Activated CD4-positive, alpha-beta T cell treated with anti-CD3 and anti-CD28 coated beads, Interleukin-2, amount 50 U/mL, for 24 hours (primary cell): ENCODE measurements around the gene EMX1.
"Not testable (repeated sequence)": the region's sequence is repeated elsewhere in the genome, so short reads cannot be mapped to it uniquely, and the experiment has no call there.

Experiments
- DNase-seq, 2 donors: peaks; one replicate each; pipeline ENCODE4 v3.0.0-alpha.2; 2020; ENCODE audit warnings: low read depth in 1 of 2, low spot score in 1 of 2

EMX1 gene

DNA sequence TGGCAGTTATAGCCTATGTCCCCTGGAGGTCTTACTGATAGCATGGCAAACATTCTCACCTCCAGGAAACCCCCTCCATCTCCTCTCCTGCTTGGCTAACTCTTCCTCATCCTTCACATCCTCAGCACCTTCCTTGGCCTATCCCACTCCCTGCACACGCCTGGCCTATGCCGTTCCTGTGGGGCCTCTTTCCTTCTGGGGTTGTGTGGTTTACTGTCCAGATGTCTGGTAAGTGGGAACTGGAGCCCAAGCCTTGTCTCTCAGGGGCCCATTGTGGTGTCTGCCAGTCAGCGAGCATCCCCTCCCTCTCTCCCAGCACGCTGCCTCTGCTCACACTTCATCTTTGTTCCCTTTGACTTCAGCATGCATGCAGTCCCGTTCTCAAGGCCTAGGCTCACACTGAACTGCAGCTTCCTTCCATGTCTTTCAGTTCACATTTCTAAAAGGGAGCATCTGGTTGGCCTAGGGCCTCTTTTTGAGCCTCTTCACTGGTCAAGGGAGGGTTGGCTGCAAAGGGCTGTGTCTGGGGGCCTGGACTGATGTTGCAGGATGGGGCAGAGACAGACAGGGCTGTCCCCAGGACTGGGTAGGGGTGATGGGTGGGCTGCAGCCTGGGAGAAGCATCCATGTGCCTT is 17.0 kb upstream of the EMX1 start:
- no peak for DNase-seq

DNA sequence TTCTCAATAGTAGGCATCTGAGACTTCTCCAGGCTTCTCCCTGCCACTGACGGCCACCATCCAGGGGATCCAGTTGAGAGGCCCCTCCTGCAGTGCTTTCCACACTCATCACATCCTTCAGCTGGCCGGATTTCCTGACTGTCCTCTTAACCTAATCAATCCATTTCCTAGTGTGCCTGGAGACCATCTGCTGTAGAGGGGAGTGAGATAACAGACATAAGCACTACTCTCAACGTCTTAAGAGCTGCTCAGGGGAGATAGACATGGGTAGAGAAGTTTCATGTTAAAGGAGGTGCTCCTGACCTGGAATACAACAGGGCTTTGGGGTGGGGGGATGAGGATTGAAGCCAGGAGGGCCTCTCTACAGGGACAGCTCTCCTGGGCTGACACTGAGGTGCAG is 15.9 kb upstream of the EMX1 start:
- DNase-seq: no peak

DNA sequence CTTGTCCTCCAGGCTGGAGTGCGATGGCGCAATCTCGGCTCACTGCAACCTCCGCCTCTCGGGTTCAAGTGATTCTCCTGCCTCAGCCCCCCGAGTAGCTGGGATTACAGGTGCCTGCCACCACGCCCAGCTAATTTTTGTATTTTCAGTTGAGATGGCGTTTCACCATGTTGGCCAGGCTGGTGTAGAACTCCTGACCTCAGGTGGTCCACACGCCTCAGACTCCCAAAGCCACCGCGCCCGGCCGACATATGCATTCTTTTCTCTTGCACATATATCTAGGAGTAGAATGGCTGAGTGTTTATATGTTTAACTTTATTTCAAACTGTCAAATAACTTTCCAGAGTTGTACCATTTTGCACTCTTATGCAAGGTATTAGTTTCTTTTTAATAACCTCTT is 9.9 kb upstream of the EMX1 start:
- not testable (repeated sequence) for DNase-seq

DNA sequence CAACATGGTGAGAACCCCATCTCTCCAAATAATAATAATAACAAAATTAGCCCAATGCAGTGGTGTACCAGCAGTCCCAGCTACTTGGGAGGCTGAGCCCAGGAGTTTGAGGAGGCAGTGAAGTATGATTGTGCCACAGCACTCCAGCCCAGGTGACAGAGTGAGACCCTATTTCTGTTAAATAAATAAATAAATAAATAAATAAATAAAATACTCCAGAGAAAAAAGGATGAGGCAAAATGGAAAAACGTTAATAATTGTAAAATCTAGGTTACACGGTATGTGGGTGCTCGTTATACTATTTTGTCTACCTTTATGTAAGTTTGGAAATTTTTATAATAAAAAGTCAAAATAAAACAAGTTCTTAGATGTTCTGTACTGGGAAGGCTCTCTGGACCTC is 8.6 kb upstream of the EMX1 start:
- no peak for DNase-seq

DNA sequence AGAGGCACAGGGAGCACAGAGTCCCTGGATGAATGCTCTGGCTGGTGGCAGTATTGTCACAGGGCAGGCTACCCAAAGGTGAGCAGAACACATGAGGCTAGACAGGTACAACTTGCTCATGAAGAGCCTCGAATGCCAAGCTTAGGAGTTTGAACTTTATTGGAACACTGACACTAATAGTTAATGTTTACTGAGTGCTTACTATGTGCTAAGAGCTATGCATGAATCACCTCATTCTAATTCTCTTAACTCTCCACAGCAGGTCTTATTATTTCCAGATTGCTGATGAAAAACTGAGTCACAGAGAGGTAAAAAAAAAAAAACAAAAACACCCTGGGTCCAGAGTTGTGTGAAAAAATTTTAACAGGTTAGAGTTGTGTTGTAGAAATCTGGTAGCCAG is 6.1 kb upstream of the EMX1 start:
- no peak for DNase-seq

DNA sequence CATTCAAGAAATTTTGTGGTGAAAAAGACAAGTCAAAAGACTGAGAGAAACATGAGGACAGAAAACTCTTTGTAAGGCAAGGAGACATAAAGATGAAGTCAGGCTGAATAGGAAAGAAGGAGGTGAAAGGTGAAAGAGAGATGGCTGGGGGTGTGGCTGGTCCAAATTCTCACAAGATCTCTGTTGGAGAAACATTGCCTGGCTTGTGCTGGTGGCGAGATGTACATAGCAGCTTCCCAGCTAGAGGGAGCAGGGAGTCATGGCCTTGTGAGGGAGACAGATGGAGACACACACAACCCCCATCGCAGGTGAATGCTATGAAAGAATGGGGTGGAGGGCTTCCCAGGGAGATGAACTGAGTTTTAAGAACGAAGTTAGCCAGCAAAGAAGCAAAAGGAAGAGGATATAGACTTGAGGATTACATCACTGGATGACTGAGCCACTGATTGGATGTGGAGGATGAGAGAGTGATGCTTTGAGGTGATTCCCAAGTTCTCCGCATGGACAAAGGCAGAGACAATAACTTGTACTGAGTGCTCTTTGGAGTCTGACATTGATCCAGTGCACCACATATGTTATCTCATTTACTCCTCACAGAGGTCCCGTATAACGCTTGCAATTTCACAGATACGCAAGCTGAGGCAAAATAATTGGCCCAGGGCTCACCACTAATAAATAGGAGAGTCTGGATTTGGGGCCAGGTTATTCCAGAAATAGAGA is 3.7 kb upstream of the EMX1 start:
- DNase-seq: no peak

DNA sequence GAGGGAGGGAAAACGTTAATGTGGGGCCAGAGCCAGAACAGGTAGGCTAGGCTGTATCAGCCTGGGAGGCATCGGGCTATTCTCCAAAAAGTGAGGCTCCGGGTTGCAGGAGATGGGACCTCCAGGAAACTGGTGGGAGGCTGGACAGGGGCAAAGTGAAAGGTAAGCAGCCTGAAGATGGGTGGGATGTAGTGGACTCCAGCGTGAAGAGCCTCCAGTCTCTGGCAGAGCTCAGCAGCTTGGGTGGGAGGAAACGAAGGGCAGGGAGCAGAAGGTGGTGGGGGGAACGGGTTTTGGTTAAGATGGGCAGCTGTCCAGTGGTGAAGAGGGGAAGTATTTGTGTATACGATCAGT is 3.1 kb upstream of the EMX1 start:
- no peak for DNase-seq

DNA sequence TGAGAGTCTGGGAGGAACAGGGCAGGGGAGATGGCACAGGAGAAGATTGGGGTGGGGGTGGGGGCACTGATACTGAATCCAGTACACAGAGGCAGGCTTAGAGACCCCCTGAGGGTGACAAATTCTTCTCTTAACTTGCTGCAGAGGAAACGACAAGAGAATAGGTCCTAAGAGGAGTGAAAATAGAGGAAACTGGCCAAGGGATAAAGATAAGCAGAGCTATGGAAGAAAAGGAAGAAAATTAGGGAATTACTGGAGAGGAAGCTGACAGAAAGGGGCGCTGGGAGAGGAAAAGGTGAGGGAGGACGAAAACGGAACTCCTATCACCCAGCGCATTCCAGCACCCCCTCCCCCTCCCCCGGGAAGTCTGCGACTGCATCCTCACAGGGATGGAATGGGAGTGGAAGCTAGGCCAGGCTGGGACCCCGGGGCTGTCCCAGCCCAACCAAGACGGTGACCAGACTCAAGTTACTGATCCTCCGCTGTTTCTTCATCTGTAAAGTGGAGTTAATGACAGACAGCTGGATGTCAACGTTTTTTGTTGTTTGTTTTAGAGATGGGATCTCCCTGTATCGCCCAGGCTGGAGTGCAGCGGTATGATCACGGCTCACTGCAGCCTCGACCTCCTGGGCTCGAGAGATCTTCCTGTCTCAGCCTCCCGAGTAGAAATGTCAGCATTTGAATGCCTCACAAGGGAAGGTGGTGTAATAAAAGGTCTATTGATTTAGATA is 2.6 kb upstream of the EMX1 start:
- no peak for DNase-seq

DNA sequence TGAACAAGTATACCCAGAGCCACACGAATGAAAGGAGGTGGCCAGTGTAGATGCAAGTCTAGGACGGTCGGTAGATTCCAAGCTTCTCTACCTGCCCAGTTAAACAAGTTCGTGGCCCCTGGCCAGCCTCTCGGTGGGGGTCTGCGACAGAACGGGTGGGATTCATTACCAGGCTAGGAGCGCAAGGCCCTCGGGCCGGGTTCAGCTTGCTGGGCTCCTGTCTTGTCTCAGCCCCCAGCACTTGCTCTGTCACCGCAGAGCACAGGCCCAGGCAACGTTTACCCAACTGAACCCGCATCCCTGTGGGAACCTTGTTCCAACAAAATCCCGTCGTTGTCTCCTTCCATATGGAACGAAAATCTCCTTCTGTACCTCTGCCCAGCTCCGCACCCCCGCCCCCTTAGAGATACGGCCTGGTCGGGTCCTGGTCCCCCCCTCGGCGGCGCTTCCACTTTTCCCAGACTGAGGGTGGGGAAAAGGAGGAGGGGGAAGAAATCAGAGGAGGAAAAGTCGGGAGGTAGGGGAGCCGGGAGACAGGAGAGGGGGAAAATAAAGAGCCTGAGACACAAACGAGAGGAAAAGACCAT is 1.9 kb upstream of the EMX1 start:
- DNase-seq: no peak

DNA sequence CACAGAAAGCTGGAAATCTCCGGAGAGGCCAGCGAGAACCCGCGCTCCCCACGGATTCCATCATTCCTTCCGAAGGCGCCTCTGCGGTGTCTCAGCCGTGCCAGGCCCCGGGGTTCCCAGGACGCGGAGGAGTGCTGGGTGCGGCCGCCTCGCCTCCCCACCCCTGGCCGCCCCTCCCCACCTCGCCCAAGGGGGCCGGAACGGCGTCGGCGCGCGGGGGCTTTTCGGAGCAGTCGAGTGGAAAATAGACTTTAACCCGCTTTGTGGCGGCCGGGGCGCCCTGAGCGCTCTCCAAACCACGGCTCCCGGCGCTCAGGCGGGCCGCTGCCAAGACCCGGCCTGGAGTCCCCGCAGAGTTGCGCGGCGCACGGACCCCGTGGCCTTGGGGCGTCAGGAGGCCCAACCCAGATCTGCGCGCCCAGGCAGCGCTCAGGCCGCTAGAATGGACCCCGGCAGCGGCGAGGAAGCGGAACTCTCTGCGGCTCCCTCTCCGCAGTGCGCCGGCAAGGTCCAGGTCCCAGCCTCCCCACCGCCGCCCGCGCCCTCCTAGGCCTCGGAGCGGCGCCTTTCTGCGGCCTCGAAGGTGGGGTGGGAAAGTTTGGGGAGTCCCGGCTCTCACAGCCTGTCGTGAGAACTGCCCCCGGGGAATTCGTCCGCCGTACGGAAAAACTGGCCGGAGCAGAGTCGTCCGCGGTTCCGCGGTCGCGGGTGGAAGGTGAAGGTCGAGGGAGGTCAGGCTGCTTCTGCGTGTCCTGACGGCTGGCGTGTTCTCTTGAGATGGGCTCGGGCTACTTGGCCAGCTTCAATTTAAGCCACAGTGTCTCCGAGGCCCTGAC is 1.2 kb upstream of the EMX1 start:
- DNase-seq: no peak

DNA sequence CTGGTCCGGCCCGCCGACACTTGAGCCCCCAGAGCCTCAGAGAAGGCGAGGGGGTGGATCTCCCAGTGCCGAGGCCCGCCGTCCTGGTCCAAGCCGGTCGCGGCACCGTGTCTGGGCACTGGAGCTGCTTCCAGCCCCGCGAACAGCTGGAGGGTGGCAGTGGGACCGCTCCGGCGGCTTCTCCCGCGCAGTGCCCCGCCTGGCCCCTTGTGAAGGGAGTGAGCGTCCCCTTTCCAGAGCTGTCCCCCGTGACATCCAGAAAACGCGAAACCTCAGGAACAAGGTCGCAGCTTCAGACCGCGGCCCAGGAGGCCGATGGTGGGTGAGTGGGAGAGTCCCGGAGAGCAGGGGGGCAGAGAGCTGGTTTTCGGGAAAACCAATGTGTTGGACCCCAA is 579 bp upstream of the EMX1 start:
- no peak for DNase-seq

DNA sequence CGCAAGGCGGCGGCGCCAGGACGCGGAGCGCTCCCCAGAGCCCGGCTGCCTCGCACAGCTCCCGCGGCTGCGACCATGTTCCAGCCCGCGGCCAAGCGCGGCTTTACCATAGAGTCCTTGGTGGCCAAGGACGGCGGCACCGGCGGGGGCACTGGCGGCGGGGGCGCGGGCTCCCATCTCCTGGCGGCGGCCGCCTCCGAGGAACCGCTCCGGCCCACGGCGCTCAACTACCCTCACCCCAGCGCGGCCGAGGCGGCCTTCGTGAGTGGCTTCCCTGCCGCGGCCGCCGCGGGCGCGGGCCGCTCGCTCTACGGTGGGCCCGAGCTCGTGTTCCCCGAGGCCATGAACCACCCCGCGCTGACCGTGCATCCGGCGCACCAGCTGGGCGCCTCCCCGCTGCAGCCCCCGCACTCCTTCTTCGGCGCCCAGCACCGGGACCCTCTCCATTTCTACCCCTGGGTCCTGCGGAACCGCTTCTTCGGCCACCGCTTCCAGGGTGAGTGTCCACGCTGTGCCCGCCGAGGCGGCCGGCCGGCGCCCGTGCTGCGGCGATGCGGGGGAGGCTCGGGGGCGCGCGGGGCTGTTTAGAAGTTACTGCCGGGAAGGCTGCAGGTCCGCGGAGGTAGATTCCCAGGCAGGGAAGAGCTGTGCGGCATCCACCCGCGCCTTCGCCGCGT is 696 bp downstream of the EMX1 start:
- DNase-seq: no peak

DNA sequence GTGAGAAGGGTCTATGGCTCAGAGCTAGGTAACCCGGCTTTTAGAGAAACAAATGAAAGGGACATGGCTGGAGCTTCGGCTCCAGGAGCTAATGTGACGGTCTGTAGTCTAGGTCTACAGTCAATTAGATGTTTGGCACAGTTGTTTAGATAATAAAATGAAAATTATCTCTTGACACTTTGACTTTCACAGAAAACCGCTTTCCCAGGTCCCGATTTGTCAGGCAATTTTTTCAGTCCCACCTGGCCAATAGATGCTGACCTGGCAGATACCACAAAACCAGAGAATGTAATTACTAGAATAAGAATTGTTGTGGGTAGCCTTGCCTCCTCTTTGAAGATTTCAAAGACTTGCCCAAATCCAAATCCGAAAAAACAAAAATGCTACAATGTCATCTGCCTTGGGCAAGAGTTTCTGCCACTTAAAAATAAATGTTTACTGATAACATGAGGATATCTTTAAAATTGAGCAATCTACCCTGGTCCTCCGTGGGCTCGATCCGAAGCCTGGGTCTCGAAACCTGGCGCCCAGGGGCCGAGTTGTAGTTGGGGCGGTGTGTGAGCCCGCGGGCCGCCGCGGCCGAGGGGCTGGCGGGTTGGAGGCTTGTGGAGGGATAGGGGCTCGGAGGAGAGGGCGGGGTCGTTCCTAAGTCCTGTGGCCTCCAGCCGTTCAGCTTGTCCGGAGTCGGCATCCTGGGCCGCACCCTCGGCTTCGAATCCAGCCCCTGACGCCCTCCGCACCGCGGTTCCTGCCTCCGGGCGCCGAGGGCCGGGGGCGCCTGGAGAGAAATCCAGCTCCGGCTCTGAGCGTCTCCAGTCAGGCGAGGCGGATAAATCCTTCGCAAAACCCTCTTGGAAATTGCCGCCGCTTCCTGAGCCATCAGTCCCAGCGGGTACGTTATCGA is 2.3 kb downstream of the EMX1 start:
- no peak for DNase-seq

DNA sequence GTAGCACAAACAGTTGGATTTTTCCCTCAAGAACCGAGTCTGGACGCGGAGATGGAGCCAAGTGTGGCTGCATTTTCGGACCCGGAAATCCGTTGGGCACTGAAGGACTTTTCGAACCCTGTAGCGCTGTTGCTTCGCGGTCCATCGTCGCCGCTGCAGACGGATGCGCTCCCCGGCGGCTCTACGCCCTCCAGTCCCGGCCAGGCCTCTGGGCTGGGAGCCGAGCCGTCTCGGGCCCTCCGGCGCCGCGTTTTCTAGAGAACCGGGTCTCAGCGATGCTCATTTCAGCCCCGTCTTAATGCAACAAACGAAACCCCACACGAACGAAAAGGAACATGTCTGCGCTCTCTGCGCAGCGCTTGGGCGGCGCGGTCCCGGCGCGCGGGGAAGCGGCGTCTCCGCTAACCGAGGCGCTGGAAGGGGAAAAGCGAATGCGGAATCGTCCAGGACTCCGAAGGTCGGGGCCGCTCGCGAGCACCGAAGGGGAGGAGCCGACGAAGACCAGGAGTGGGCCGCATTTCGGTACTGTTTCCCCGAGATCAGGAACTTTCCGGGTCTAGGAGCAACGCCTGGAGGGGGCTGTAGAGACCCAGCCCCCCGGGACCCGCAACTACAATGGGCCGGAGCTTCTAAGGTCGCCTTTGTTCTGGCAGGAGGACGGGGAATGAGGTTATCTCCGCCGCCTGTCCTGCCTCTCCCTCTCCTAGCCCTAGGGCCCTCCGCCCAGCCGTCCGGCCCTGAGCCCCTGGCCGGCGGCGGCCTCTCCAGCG is 3.2 kb downstream of the EMX1 start:
- DNase-seq: no peak

DNA sequence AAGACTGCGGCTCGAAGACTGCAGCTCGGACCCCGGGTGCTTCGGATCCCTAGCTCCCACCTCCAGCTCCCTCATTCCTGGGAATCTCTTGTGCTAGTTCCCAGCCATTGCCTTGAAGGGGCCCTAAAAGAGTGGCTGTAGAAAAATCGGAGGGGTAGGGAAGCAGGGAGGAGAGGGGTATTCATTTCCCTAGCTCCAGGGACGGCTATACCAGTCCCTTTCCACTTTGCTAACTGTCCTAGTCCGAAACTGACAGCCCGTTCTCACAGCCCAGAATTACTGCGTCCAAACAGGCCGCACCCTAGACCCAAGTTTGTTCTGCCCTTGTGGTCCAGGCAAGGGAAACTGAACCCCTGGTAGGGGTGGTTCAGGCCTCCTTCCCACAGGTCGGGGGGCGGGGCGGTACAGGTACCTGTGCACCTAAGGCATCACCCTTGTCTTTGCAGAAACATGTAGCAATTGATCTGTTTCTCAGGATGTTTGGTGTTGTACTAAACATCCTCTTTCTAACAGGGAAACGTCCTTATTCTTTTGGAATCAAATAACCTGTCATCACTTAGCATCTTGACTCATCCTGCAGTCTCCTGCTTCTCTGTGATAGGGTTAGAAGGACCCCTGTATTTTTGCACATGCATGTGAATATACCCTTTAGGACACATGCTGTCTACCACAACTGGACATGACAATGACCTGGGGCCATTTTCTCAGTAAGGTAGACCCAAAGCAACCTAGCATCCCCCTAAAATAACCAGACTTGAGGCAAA is 4.0 kb downstream of the EMX1 start:
- DNase-seq: no peak

DNA sequence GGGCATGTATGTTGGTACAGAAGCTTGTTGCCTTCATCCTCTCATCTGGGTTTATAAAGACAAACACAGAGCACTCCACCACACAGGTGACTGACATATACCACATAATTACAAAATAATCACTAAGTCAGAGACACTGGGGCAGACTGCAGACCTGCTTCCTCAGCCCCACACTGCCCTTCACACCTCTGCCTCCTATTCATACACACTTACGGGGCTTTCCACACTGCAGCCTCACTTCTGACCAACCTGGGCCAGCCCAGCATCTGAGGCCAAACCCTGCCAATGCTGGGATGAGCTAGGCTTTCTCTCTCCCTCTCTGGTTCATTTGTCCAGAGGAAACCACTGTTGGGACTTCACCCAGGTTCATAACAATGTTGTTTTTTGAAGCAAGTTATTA is 4.5 kb downstream of the EMX1 start:
- no peak for DNase-seq

DNA sequence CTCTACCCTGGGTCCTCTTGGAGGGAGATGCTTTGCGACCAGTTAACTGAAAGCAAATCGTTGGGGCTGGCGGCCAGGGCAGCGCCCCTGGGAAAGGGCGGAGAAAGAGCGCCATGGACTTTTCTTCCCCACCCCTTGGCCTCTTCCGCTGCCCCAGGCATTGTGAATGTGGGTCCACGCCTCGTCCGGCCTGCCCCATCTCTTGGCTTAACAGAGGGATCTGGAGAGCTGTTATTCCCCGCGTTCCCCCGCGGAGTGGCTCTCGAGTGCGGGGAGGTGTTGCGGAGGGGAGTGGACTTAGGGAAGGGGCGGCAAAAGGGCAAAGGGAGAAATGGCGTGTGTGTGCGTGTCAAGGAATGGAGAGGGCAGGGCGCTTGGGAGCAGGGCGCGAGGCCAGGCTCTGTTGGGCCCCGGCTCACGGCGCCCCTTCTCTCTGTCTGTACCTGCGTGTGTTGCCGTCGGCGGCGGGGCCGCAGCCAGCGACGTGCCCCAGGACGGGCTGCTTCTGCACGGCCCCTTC is 6.6 kb downstream of the EMX1 start:
- no peak for DNase-seq
